Thoracic aorta (tissue), 2 donors: Measurements from ENCODE around the gene ADGRF3. TPM values are rescaled to one million over a fixed set of nuclear protein-coding genes. Genes with fewer than 3 reads are reported as not detected.

Source experiments
- ATAC-seq: fragments of 150-250 bp; one replicate; pipeline ENCODE4 v1.8.0; 2017; ENCODE audit warnings: low read depth; ENCODE audit not compliant: insufficient number of reproducible peaks, low FRiP score
- DNase-seq: peaks from one replicate; pipeline ENCODE4 v3.0.0-alpha.2; 2020; ENCODE audit warnings: low spot score
- H3K27ac ChIP-seq, 2 donors: fragments of 200-600 bp; sonication (generic); 1 replicate in 1 of 2; 2 replicates in 1 of 2; pipeline ENCODE4 v1.5.1; 2016; ENCODE audit warnings: mild to moderate bottlenecking in 2 of 2, moderate library complexity in 2 of 2
- H3K27me3 ChIP-seq: fragments of 200-600 bp; sonication (generic); replicated peaks from 2 replicates; pipeline ENCODE4 v1.6.0; 2016; ENCODE audit warnings: mild to moderate bottlenecking; ENCODE audit not compliant: insufficient read depth
- H3K36me3 ChIP-seq: fragments of 200-600 bp; sonication (generic); one replicate; pipeline ENCODE4 v1.5.1; 2016
- H3K4me1 ChIP-seq, 2 donors: fragments of 200-600 bp; sonication (generic); 1 replicate in 1 of 2; 2 replicates in 1 of 2; pipeline versions ENCODE4 v1.5.1 to v1.6.0; 2016; ENCODE audit warnings: low read depth in 2 of 2, mild to moderate bottlenecking in 1 of 2; ENCODE audit not compliant: control insufficient read depth in 1 of 2
- H3K4me3 ChIP-seq: fragments of 200-600 bp; sonication (generic); 2 replicates; pipeline ENCODE4 v1.5.1; 2016; ENCODE audit warnings: mild to moderate bottlenecking
- H3K9me3 ChIP-seq: fragments of 200-600 bp; sonication (generic); 2 replicates; pipeline ENCODE4 v1.5.1; 2016
- CTCF ChIP-seq: fragments of 200-600 bp; sonication (generic); IDR thresholded peaks from one replicate; pipeline ENCODE4 v1.5.1; 2019; ENCODE audit warnings: antibody characterized with exemption
- total RNA-seq, 2 donors: library from RNA; depleted of rRNA; stranded (reverse); fragments of >200 nt; gene quantifications; one replicate each; pipeline versions ENCODE4 v1.1.0 to v1.2.3, GENCODE V29; 2016

The ADGRF3 gene
- total RNA-seq = under 1 TPM in 1 of 2 donors, not detected in 1; 0.68 TPM

GRCh38 chr2:26346454-26347053, at the start of gene ADGRF3:
ADGRF3 (minus strand) TSS chr2:26346789; CDS start chr2:26346234, 555 bp downstream.
- H3K9me3 ChIP-seq = no peaks in the 10 kb centered on the region
- no peak for DNase-seq
- ATAC-seq = no peak
- no peaks in the 10 kb centered on the region for H3K36me3 ChIP-seq
- peaks cover 15 to 20% of the 10 kb centered on the region in 2 donors for H3K4me1 ChIP-seq
- no peak for TF ChIP-seq CTCF
- H3K27me3 ChIP-seq = no peaks in the 10 kb centered on the region
- peak within 1 kb of the TSS; percentile 80 to 88 for H3K27ac ChIP-seq
- peak within 1 kb of the TSS; percentile 80 for H3K4me3 ChIP-seq

- no peak for DNase-seq
- no peak overlapping the region for H3K4me3 ChIP-seq
- no peaks in the 10 kb centered on the region for H3K9me3 ChIP-seq
- no peaks in the 10 kb centered on the region for H3K27me3 ChIP-seq
- no peak for TF ChIP-seq CTCF
- no peak overlapping the region for H3K27ac ChIP-seq
- no peak for ATAC-seq
- no peaks in the 10 kb centered on the region for H3K36me3 ChIP-seq
- peaks cover 14 to 16% of the 10 kb centered on the region in 2 donors for H3K4me1 ChIP-seq
Observed at GRCh38 chr2:26395394-26395793, 48.8 kb upstream of the ADGRF3 start.

- H3K9me3 ChIP-seq = no peaks in the 10 kb centered on the region
- DNase-seq (no peak), ATAC-seq (no peak)
- no peaks in the 10 kb centered on the region for H3K36me3 ChIP-seq
- H3K4me1 ChIP-seq = peaks cover 14 to 16% of the 10 kb centered on the region in 2 donors
- no peak for TF ChIP-seq CTCF
- no peak overlapping the region for H3K4me3 ChIP-seq
- H3K27ac ChIP-seq = no peak overlapping the region
- no peaks in the 10 kb centered on the region for H3K27me3 ChIP-seq
Observed at GRCh38 chr2:26394694-26395093, 48.1 kb upstream of the ADGRF3 start.

- DNase-seq (no peak), ATAC-seq (no peak)
- Histone ChIP-seq H3K27me3 (no peaks in the 10 kb centered on the region), H3K4me1 (no peaks in the 10 kb centered on the region), H3K27ac (no peak overlapping the region), H3K9me3 (no peaks in the 10 kb centered on the region), H3K36me3 (no peaks in the 10 kb centered on the region), H3K4me3 (no peak overlapping the region)
- TF ChIP-seq CTCF = no peak
Observed at GRCh38 chr2:26387189-26387588, 40.6 kb upstream of the ADGRF3 start.

GRCh38 chr2:26384597-26384996, 38.0 kb upstream of the ADGRF3 start:
- no peaks in the 10 kb centered on the region for H3K4me1 ChIP-seq
- H3K36me3 ChIP-seq = no peaks in the 10 kb centered on the region
- ATAC-seq (no peak), DNase-seq (no peak)
- no peaks in the 10 kb centered on the region for H3K27me3 ChIP-seq
- TF ChIP-seq CTCF = no peak
- H3K4me3 ChIP-seq = no peak overlapping the region
- no peaks in the 10 kb centered on the region for H3K9me3 ChIP-seq
- no peak overlapping the region for H3K27ac ChIP-seq
